Ovary (tissue), 3 donors: ENCODE measurements around the gene PDE4DIP.
"Not testable (repeated sequence)": the region's sequence is repeated elsewhere in the genome, so short reads cannot be mapped to it uniquely, and the experiment has no call there.

Experiments used
- CTCF ChIP-seq, 3 donors: fragments of 450-650 bp in 2 of 3; fragments of 200-600 bp in 1 of 3; IDR thresholded peaks; one replicate each; pipeline versions ENCODE4 v1.5.1 to v1.8.0; 2016 to 2022; ENCODE audit warnings: antibody characterized with exemption in 3 of 3, mild to moderate bottlenecking in 1 of 3
- POLR2A ChIP-seq: fragments of 450-650 bp; IDR thresholded peaks from one replicate; pipeline ENCODE4 v1.6.1; 2017; ENCODE audit warnings: antibody characterized with exemption, mild to moderate bottlenecking, moderate library complexity
- donor health status: DM: no; HTN: no; CAD: no.

- not testable (repeated sequence) for TF ChIP-seq CTCF (IDR thresholded peaks at IDR 0.05); POLR2A
Observed at GRCh38 chr1:149018577-149018976, 174.3 kb downstream of the PDE4DIP start.
